ENCODE data around the gene GCC2.
"Not testable (repeated sequence)": the region's sequence is repeated elsewhere in the genome, so short reads cannot be mapped to it uniquely, and the experiment has no call there.

Gene GCC2

DNA sequence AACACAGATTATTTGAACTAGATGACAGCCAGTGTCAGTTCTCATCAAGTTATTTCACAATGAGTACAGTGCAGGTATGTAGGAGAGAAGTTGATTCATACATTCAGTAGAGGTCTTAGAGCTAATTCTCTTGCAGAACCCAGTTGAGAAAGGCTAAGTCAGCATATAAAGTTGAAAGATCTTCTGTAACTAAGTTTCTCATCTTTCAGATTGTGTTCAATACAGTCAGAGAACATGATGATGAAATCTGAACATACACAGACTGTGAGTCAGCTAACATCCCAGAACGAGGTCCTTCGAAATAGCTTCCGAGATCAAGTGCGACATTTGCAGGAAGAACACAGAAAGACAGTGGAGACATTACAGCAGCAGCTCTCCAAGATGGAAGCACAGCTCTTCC, 43.4 kb downstream of the GCC2 start:
- no peak overlapping the region for H3K27ac ChIP-seq
- TF ChIP-seq, protein P1, sequence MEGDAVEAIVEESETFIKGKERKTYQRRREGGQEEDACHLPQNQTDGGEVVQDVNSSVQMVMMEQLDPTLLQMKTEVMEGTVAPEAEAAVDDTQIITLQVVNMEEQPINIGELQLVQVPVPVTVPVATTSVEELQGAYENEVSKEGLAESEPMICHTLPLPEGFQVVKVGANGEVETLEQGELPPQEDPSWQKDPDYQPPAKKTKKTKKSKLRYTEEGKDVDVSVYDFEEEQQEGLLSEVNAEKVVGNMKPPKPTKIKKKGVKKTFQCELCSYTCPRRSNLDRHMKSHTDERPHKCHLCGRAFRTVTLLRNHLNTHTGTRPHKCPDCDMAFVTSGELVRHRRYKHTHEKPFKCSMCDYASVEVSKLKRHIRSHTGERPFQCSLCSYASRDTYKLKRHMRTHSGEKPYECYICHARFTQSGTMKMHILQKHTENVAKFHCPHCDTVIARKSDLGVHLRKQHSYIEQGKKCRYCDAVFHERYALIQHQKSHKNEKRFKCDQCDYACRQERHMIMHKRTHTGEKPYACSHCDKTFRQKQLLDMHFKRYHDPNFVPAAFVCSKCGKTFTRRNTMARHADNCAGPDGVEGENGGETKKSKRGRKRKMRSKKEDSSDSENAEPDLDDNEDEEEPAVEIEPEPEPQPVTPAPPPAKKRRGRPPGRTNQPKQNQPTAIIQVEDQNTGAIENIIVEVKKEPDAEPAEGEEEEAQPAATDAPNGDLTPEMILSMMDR (conservative IDR thresholded peaks at IDR 0.05) = no peak

DNA sequence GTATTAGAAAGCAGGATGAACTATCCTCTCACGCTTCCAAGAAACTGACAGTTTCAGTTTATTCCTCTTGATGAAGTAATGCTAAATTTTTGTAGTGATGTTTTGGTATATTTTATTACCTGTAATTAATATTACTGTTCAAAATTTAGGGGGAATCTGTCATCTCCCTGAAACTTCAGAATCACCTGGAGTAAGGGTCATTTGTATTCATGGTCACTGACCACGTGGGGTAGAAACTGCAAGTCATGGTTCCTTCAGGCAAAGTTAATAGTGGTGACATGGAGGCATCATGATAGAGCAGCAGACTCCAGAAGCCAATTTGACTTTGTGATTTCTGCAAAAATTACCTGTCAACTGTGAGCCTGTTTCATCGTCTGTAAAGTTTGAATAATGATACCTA, 47.2 kb downstream of the GCC2 start:
- not testable (repeated sequence) for H3K27ac ChIP-seq

- H3K27ac ChIP-seq = not testable (repeated sequence)
Observed at GRCh38 chr2:108507620-108508019, 58.6 kb downstream of the GCC2 start.

- not testable (repeated sequence) for H3K27ac ChIP-seq
Observed at GRCh38 chr2:108512431-108512830, 63.4 kb downstream of the GCC2 start.

- H3K27ac ChIP-seq = not testable (repeated sequence)
Observed at GRCh38 chr2:108514478-108514877, 65.5 kb downstream of the GCC2 start.

- not testable (repeated sequence) for H3K27ac ChIP-seq
Observed at GRCh38 chr2:108524688-108525087, 75.7 kb downstream of the GCC2 start.

- not testable (repeated sequence) for H3K27ac ChIP-seq
Observed at GRCh38 chr2:108525258-108525657, 76.3 kb downstream of the GCC2 start.

GRCh38 chr2:108531674-108532055, 82.7 kb downstream of the GCC2 start:
- TF ChIP-seq, protein P1 (conservative IDR thresholded peaks at IDR 0.05) = no peak
- H3K27ac ChIP-seq = no peak overlapping the region

- peak within 1 kb of the TSS; percentile 94 for H3K27ac ChIP-seq
- TF ChIP-seq, protein P1 (conservative IDR thresholded peaks at IDR 0.05) = no peak
Observed at GRCh38 chr2:108533832-108534583, 85.0 kb downstream of the GCC2 start, which contains the start of gene LIMS1. Gene LIMS1, plus strand, starts transcription at chr2:108534470. Its CDS starts 93 bp downstream, at chr2:108534563.

GRCh38 chr2:108534584-108535356, 85.8 kb downstream of the GCC2 start:
- TF ChIP-seq, protein P1 (conservative IDR thresholded peaks at IDR 0.05) = no peak
- peak overlapping the region; percentile 94 for H3K27ac ChIP-seq

- TF ChIP-seq, protein P1 (conservative IDR thresholded peaks at IDR 0.05) = no peak
- H3K27ac ChIP-seq = peak overlapping the region; percentile 94
Observed at GRCh38 chr2:108535357-108535631, 86.3 kb downstream of the GCC2 start.

All from VCaP (cell line).